ENCODE results near the gene UBR4.

Gene UBR4

GRCh38 chr1:19091196-19091953, 118.7 kb downstream of the UBR4 start:
- DNase-seq (ENCODE audit: low spot score): no peak

- no peak for DNase-seq (ENCODE audit: low spot score)
Observed at GRCh38 chr1:19089524-19089923, 120.5 kb downstream of the UBR4 start.

DNA sequence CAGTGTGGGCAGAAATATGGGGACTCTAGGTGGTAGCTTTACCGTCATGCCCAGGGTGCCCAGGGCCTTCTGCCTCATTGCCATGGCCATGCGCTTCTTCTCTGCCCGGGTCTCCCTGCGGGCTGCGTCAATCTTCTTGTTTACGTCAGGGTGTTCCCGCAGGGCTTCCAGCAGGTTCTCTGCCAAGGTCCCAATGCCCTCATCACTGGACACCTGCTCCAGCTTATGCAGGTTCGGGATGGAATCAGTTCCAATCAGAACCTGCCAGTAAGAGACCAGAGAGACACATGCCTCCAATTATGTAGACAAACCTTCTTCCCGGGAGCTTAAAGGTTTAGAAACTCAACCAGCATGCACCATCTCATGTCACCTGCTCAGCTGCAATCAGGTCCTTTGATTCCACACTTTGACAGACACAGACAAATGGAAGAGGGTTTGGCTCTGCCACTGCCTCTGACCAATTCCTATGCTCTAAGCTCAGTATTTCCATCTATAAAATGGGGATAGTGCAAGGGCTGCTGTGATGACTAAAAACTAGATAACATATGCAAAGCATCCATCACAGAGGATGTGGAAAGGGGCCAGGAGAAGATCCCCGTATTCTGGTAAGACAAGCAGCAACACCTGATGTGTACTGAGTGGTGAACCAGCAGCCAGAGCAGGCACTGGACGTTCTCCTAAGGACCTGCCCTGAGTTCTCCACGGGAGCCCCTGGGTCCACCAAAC, 121.2 kb downstream of the UBR4 start:
- DNase-seq (ENCODE audit: low spot score): no peak

DNA sequence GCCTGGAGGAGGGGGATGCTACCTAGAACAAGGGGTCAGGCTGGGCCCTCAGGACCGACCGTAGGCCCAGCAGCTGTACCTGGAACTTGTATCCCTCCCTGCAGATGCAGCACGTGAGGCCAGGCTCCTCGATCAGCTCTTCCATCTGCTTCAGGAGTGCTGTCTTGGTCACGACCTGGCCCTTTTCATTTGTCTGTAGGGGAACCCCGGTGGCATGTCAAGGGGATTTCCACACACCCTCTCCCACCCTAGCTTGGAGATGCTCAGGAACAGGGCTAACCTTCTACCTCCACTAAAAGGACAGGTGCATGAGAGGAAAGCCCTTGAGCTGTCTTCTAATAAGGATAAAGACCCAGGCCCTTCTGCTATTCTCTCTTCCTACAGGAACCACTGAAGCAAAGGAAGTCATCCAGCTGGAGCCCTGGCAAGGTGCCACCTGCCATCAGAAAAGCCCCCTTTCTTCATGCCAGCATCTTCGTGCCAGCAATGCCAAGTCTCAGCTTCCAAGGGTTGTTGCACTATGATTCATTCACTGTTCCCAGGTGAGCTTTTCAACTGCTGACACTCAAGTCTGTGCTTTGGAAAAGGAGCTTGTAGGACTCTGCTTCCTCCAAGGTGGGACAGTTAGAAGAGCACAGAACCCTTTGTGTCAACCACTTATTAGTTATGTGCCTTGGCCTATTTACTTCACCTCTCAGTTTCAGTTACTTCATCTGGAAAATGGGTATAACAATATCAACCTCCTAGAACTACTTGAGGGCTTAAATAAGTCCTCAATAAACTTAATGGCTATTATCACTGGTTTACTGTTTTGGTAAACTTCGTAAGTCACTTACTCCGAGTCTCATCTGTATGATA, 122.1 kb downstream of the UBR4 start:
- DNase-seq (ENCODE audit: low spot score): no peak

- no peak for DNase-seq (ENCODE audit: low spot score)
Observed at GRCh38 chr1:19087017-19087736, 122.9 kb downstream of the UBR4 start.

- no peak for DNase-seq (ENCODE audit: low spot score)
Observed at GRCh38 chr1:19086176-19086875, 123.7 kb downstream of the UBR4 start.

GRCh38 chr1:19084206-19084738, 125.8 kb downstream of the UBR4 start:
- DNase-seq (ENCODE audit: low spot score): no peak

DNA sequence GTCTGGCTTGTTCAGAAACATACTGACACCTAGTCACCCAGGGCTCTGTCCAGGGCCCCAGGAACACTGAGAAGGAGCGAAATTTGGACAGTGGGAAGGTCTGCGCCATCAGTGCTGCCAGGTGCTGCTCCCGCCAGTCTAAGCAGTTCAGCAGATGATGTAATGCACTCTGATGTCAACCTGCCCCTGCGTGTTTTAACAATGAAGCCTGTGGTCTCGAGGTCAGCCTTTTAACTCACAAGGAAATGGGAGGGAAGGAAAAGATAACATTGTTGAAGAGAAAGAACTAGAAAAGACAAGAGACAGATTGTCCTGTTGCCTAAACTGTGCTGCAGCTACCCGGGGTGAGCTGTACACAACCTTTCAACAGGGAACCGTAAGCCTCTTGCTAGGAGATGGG, 127.0 kb downstream of the UBR4 start:
- no peak for DNase-seq (ENCODE audit: low spot score)

GRCh38 chr1:19081218-19081893, 128.7 kb downstream of the UBR4 start:
- DNase-seq (ENCODE audit: low spot score): peak; percentile 88

DNA sequence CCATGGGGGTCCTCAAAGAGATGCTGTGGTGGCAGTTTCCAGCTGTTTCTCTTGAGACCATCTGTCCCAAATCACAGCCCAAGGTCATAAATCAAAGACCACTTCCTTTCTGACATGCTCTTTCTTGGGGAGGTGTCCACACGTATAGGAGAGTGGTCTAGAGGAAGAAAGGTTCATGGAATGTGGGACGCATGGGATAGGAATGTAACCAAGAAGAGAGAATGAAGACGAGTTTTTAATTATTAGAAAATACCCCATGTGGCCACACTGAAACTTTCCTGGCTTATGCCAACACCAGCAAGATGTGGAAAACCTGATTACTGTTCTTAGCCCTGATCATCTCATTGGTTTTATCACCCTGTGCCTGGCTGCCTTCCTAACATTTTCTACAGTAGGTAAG, 129.3 kb downstream of the UBR4 start:
- peak; percentile 53 for DNase-seq (ENCODE audit: low spot score)

DNA sequence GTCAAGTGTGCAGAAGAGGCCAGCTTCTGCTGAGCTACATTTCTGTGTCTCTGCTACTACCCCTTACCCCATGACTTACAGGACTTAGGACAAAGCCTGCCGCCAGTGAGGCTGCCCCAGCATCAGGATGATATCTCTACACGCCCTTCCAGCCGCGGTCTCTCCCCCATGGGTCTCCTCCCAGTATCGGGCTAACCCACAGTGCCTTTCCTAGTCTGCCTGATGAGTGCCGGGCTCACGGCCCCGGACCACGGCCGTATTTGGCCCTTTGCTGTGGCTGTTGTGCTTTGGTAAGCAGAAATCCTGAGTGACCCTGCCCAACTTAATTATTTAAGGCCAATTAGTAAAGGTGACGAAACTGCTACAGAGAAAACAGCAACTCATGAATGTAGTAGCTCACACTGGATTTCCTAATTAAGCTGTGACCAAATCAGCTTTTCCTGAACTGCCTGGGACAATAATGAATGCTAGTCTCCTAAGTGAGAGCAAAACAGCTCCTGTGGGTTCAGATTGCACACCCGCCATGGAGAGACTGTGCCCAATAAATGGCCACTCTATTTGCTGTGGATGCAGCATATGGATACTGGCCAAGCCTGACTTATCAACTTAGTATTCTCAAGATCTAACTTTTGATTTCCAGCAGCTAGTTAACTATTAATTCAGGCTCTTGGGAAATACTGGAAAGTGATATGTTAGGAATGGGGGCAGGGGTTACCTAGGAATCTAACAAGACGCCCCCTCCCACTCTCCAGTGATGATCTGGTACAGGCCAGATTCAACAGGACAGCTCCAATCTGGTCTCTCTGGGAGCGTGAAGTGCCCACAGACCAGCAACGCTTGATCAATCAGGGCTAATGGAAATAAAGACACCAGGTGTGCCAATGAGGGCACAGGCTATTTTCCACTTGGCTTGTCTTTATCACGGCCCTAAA, 130.3 kb downstream of the UBR4 start:
- DNase-seq (ENCODE audit: low spot score): no peak

GRCh38 chr1:19078536-19078935, 131.5 kb downstream of the UBR4 start:
- DNase-seq (ENCODE audit: low spot score): no peak

DNA sequence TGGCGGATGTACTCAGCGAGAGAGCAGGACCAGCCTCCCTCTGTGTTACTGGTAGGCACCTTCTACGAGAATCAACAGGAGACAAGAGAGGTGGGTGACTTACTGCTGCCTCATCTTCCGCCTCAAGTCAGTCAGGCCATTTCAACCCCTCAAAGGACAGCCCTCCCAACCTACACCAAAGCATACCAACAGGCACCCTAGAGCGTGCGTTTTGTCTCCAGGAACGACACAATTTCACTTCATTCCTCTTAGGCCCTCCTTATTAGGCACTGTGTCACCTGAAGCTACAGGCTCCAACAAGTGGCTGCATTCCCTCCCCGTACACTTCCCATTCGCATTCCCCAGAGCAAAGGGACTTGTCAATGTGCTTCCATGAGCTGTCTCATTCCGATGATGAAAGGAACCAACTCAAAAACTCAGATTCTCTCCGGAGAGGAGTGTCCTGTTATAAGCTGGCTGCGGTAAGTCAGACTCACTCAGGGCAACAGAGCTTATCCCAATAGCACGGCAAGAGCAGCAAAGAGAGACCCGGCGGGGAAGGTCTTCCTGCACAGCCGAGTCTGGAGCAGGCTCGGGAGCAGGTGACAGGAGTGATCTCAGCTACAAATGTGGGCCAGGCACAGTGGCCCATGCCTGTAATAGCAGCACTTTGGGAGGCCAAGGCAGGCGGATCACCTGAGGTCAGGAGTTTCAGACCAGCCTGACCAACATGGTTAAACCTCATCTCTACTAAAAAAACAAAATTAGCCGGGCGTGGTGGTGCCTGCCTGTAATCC, 133.0 kb downstream of the UBR4 start:
- no peak for DNase-seq (ENCODE audit: low spot score)

GRCh38 chr1:19074902-19075721, 135.0 kb downstream of the UBR4 start:
- DNase-seq (ENCODE audit: low spot score): no peak

DNA sequence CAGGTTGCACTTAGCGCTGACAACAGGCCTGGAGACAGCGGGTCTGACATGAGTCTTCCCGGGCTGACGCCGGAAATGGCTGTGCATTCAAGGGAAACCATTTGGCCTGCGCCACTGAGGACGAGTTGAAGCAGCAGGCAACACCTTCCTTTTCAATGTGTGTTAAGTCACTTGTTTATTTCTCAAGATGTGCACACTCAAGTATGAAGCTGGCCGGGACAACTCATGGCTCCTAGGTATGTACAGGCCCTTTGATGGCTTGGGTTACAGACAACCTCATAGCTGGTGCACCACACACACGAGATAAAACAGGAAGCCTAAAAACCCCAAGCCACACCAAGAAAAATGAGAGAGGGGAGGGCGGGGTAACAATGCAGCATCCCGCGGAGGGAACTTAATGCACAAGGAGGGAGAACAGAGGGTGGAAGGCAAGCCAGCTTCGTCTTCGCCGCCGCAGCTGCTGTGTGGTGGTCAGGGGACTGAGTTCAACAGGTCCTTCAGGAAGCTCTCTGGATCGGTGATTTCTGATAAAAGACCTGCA, 135.6 kb downstream of the UBR4 start:
- DNase-seq (ENCODE audit: low spot score): no peak

DNA sequence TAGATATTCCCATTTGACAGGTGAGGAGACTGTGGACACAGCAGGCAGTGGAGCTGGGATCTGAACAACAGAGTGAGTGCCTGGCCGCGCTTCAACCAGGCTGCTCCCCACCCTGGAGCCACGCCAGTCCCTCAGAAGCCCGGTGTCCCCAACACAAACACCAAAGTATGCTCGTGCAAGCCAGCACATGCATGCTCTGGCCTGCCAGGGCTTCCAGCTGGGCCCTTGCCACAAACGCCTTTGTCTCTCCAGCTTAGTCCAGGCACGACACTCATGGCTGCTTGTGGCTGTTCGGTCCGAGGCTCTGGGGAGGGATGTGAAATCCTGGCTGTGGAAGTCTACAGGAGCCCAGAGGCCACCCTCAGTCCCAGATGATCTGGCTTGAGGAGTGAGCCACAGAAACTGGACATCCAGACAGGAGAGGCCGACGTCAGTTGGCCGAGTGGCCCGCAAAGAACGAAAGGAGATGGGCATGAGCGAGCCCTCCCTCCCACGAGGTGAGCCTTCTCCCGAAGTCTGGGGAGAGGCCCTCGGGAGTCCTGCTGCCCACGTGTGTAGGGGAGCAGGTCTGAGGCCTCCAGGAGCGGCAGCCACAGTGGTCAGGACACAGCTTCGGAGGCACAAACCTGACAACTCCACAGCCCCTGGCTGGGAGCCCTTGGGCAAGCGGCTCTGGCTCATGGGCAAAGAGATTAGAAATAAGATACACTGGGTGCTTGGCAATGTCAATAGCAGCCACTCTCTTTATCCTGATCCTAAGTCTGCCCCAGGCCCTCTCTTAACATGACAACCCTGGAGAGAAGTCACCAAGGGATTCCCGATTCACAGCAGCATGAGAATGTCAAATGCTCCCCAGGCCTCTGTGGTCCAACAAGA, 136.5 kb downstream of the UBR4 start:
- no peak for DNase-seq (ENCODE audit: low spot score)

Measured in AG20443 (cell line).